GM08714 (cell line): ENCODE data around the gene FGFR3.

Experiments
- H3K4me3 ChIP-seq: fragments of 200-500 bp; sonication (Bioruptor generic); 2 replicates; pipeline ENCODE4 v1.5.1; 2014; ENCODE audit warnings: mild to moderate bottlenecking, low read length, inconsistent platforms
- ZNF274 ChIP-seq: IDR thresholded peaks from 2 replicates; pipeline ENCODE4 v1.6.1; 2012; ENCODE audit warnings: mild to moderate bottlenecking, low read depth, low read length

Gene FGFR3

DNA sequence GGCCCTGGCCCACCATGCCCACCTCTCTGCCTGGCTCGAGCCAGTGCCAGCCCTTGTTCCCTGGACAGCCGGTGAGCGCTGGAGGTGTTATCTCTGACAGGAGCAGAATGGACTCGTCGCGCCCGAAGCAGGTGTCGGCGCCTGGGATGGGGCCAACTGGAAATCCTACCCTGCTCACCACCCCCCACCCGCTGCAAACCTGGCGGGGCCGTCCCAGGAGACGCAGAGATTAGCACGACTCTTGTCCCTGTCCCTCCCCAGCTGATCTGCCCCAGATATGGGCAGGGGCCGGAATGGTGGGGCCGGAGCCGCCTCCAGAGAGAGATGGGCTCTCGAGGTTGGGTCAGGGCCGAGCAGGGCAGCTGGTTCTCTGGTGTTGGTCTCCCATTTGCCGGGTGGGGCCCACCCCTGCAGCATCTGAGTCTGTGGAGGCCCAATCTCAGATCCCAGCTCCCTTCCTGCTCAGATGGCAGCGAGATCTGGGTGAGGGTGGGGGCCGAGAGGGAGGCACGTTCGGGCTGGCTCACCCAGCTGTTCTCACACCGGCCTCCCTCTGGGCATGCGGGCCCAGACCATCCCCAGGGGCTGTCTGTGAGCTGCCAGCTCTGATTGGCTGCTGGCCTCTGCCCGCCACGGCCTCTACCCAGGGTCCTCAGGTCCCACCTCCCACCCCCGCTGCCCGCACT lies 20.1 kb upstream of the FGFR3 start:
- TF ChIP-seq ZNF274 = no peak
- no peak overlapping the region for H3K4me3 ChIP-seq

GRCh38 chr4:1773754-1774153 lies 19.3 kb upstream of the FGFR3 start:
- H3K4me3 ChIP-seq = no peak overlapping the region
- no peak for TF ChIP-seq ZNF274

DNA sequence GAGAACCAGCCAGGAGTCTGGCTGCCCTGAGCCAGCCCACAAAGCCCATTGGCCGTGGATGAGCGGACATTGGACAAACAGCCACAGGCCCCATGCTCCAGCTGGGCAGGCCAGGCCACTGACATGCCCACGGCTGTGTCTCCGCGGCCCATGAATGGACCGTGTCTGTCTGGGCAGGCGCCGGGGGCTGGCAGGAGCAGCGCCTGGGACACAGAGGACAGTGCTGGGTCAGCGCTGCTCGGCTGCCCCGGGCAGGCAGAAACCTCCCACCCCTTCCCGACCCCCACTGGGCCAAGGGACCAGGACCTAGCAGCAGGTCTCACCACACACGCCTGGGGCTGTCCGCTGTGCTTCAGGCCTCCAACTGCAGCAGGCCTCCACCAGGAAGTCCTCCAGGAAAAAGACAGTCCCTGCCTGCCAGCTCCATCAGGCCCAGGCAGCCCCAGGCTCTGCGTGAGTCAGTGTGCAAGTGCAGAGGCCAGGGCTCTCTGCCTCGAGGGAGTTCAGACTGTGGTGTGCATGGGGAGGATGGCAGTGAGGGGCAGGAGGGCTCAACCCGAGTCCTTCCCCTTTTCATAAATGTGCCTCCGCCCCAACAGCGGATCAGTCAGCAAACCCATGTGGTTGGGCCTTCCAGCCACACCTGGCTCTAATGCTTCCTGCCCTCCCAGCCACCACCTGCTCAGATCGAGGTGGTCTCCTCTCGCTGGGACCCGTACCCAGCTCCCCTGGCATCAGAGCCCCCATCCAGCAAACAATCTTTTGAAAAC lies 17.2 kb upstream of the FGFR3 start:
- TF ChIP-seq ZNF274 = no peak
- no peak overlapping the region for H3K4me3 ChIP-seq

- H3K4me3 ChIP-seq = no peak overlapping the region
- TF ChIP-seq ZNF274 = no peak
Measured at GRCh38 chr4:1776521-1777161, 16.5 kb upstream of the FGFR3 start.

DNA sequence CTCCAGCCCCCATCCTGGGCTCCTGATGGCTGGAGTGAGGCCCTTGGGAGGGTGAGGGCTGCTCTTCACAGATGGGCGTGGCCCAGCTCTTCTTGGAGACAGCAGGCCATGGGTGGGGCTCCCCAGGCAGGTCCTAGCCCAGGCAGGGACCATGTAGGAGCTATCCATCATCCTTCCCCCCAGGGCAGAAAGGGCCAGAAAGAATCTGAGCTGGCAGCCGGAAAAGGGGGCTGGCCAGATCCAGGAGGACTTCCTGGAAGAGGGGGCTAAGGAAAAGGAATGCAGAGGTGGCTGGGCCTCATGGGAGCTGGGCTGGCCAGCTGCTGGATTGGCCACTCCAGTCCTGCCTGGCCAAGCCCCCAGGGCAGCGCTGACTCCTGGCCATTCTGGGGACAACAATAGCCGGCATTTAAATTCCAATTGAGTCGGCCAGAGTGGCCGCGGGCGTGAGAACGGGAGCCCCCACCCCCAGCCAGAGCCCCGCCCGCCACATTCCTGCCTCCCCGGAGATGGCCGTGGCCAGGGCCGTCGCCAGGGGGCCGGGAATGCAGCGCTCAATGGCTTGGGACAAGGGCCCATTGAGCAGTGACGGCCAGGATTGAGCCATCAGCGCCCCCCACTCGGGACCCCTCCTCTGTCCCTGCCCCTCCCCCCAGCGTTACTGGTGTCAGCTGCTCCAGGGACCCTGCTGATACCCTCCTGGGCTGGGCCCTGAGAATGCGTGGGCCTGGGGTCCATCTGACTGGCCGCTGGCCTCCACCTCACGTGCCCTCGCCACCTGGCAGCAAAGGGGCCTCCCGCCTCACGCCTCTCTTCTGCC lies 15.1 kb upstream of the FGFR3 start:
- H3K4me3 ChIP-seq = no peak overlapping the region
- TF ChIP-seq ZNF274 = no peak

DNA sequence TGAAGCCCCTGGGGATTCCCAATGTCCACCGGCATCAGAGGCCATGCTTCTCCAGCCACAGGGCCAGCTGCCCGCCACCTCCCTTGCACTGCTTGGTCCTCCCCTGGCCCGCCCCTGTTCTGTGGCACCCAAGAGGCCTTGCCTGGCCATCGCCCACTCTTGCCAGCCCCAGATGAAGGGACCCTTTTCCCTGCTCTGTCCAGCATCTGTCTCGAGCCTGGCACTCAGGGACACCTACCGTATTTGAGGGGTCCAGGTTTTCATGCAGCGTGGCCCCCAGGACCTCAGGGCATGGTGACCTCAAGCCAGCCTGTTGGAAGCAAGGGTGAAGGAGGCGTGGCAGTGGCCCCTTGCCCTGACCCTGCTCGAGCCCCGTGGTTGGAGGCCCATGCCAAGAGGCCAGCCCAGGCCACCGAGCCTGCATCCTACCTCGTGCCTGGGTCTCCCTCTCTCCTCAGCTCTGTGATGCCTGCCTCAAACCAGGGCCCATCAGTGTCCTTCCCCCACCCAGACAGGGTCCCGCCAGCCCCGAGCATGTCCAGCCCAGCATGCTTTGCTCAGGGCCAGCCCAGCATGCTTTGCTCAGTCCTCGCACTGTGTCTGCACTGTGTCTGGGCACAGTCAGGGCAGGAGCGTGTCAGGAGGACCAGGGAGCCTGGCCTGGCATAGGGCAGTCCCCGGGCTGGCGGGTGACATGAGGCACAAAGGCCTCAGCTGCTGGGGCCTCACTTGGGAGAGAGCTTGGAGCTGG lies 14.3 kb upstream of the FGFR3 start:
- TF ChIP-seq ZNF274 = no peak
- H3K4me3 ChIP-seq = no peak overlapping the region

GRCh38 chr4:1779588-1780382 lies 13.3 kb upstream of the FGFR3 start:
- H3K4me3 ChIP-seq = no peak overlapping the region
- TF ChIP-seq ZNF274 = no peak

GRCh38 chr4:1780435-1780834 lies 12.7 kb upstream of the FGFR3 start:
- TF ChIP-seq ZNF274 = no peak
- no peak overlapping the region for H3K4me3 ChIP-seq

DNA sequence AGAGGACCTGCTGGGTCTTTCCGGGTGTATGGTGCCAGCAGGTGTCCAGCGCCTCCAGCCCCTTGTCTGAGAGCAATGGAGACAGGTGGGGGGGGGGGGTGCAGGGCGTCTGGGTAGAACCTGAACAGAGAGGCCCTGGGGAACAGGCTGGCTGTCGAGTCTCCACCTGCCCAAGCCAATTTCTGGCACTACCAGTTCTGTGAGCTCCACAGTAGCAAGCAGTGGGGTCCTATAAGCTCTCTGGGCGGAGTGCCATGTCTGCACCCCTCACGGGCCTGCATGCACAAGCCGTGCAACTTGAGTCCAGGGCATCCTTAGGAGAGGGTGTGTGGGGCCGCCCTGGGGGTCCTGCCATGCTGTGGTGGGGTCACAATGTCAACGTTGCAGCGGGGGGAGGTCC lies 10.1 kb upstream of the FGFR3 start:
- no peak overlapping the region for H3K4me3 ChIP-seq
- TF ChIP-seq ZNF274 = no peak

- no peak overlapping the region for H3K4me3 ChIP-seq
- TF ChIP-seq ZNF274 = no peak
Measured at GRCh38 chr4:1783970-1784369, 9.1 kb upstream of the FGFR3 start.

DNA sequence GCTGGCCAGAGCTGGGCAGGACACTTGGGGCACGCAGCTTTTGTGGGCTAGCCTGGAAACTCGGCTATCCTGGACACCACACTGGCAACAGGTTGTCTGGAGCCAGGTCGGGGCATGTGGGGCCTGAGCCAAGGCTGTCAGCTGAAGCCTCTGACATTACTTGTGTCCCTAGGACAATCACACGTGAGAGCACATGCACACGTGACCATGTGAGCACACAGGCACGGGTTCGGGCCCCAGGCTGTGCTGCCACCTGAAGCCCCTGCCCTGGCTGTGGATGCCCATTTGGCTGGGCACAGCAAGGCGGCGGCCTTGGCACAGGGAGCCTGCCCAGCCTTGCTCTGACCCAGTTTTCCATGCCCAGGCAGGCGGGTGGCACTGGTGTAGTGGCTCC lies 8.7 kb upstream of the FGFR3 start:
- TF ChIP-seq ZNF274 = no peak
- no peak overlapping the region for H3K4me3 ChIP-seq

GRCh38 chr4:1784789-1785591 lies 8.1 kb upstream of the FGFR3 start:
- H3K4me3 ChIP-seq = no peak overlapping the region
- no peak for TF ChIP-seq ZNF274
